Measurements from ENCODE around the gene ANTXR2.

ANTXR2 gene

DNA sequence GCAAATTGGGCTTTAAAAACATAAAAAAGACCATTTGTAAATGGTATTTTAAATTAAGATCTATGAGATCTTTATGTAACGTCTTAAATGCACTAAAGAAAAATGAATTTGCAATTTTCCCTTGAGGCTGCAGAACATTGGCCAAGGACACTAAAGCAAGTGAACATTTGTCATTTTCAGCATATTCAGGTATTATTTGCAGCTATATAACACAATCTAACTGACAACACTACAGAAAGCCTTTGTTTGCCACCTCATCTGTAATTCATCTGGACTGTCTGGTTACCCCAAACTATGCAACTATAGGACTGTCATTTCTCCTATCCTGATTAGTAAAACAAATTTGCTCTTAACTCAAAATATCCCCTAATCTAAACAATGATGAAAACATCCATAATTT, 74.8 kb downstream of the ANTXR2 start:
- Histone ChIP-seq H3K27me3 (ENCODE audit: insufficient read depth, low read length) (no peaks in the 10 kb centered on the region), H3K4me2 (ENCODE audit: low read length) (no peak overlapping the region), H3K4me1 (ENCODE audit: insufficient read depth, low read length, severe bottlenecking) (no peaks in the 10 kb centered on the region), H3K9me2 (ENCODE audit: low read depth, low read length) (no peaks in the 10 kb centered on the region), H3K79me2 (ENCODE audit: insufficient read depth, low read length) (no peaks in the 10 kb centered on the region), H3K9ac (ENCODE audit: low read length) (no peak overlapping the region), H4K20me1 (ENCODE audit: insufficient read depth, low read length) (no peaks in the 10 kb centered on the region), H3K36me3 (ENCODE audit: insufficient read depth, low read length) (no peaks in the 10 kb centered on the region), H3F3A (ENCODE audit: insufficient read depth, low read length) (no peaks in the 10 kb centered on the region), H3K9me3 (ENCODE audit: low read length) (no peaks in the 10 kb centered on the region), H2AFZ (ENCODE audit: low read length) (no peak overlapping the region), H3K4me3 (ENCODE audit: low read depth, low read length, poor library complexity, severe bottlenecking) (no peak overlapping the region), H3K27ac (ENCODE audit: low read depth, low read length, poor library complexity, severe bottlenecking) (no peak overlapping the region)
- TF ChIP-seq, protein P1, sequence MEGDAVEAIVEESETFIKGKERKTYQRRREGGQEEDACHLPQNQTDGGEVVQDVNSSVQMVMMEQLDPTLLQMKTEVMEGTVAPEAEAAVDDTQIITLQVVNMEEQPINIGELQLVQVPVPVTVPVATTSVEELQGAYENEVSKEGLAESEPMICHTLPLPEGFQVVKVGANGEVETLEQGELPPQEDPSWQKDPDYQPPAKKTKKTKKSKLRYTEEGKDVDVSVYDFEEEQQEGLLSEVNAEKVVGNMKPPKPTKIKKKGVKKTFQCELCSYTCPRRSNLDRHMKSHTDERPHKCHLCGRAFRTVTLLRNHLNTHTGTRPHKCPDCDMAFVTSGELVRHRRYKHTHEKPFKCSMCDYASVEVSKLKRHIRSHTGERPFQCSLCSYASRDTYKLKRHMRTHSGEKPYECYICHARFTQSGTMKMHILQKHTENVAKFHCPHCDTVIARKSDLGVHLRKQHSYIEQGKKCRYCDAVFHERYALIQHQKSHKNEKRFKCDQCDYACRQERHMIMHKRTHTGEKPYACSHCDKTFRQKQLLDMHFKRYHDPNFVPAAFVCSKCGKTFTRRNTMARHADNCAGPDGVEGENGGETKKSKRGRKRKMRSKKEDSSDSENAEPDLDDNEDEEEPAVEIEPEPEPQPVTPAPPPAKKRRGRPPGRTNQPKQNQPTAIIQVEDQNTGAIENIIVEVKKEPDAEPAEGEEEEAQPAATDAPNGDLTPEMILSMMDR (IDR thresholded peaks at IDR 0.05; ENCODE audit: low read length): no peak
- no peak for TF ChIP-seq EZH2 (IDR thresholded peaks at IDR 0.05; ENCODE audit: borderline replicate concordance, low read length)

DNA sequence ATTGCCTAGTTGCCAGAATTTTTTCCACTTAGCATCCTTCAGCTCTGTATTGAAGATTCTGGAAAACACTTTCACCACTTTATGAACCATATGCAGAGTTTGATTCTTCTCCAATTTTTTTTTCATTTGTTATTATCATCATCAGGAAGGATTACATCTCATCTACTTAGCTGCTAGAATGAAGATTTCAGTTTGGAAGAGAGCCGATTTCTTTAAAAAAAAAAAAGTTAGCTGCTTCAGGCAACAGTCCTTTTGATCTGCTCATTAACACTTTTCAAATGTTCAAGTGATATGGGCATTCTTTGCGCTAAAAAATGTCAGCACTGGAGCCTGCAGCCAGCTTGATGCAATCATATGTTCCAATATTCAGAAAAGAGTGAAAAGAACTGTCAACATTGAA, 76.2 kb downstream of the ANTXR2 start:
- no peak overlapping the region for H3K9ac ChIP-seq (ENCODE audit: low read length)

GRCh38 chr4:79993476-79993875, 79.6 kb downstream of the ANTXR2 start:
- Histone ChIP-seq H3K27me3 (ENCODE audit: insufficient read depth, low read length) (no peaks in the 10 kb centered on the region), H3K9me3 (ENCODE audit: low read length) (no peaks in the 10 kb centered on the region), H3K9ac (ENCODE audit: low read length) (no peak overlapping the region), H3K79me2 (ENCODE audit: insufficient read depth, low read length) (no peaks in the 10 kb centered on the region), H3K36me3 (ENCODE audit: insufficient read depth, low read length) (no peaks in the 10 kb centered on the region), H3K9me2 (ENCODE audit: low read depth, low read length) (no peaks in the 10 kb centered on the region), H3F3A (ENCODE audit: insufficient read depth, low read length) (no peaks in the 10 kb centered on the region), H3K4me2 (ENCODE audit: low read length) (no peak overlapping the region), H4K20me1 (ENCODE audit: insufficient read depth, low read length) (no peaks in the 10 kb centered on the region), H3K27ac (ENCODE audit: low read depth, low read length, poor library complexity, severe bottlenecking) (no peak overlapping the region), H3K4me3 (ENCODE audit: low read depth, low read length, poor library complexity, severe bottlenecking) (no peak overlapping the region), H3K4me1 (ENCODE audit: insufficient read depth, low read length, severe bottlenecking) (no peaks in the 10 kb centered on the region), H2AFZ (ENCODE audit: low read length) (no peak overlapping the region)
- TF ChIP-seq EZH2 (IDR thresholded peaks at IDR 0.05; ENCODE audit: borderline replicate concordance, low read length): no peak
- TF ChIP-seq, protein P1 (IDR thresholded peaks at IDR 0.05; ENCODE audit: low read length): no peak

More for the DNA sequence above, 76.2 kb downstream of the ANTXR2 start:
- Histone ChIP-seq H3K36me3 (ENCODE audit: insufficient read depth, low read length) (no peaks in the 10 kb centered on the region), H4K20me1 (ENCODE audit: insufficient read depth, low read length) (no peaks in the 10 kb centered on the region), H3K4me2 (ENCODE audit: low read length) (no peak overlapping the region), H3K79me2 (ENCODE audit: insufficient read depth, low read length) (no peaks in the 10 kb centered on the region), H3K27ac (ENCODE audit: low read depth, low read length, poor library complexity, severe bottlenecking) (no peak overlapping the region), H2AFZ (ENCODE audit: low read length) (no peak overlapping the region), H3K9me2 (ENCODE audit: low read depth, low read length) (no peaks in the 10 kb centered on the region), H3K9me3 (ENCODE audit: low read length) (no peaks in the 10 kb centered on the region), H3F3A (ENCODE audit: insufficient read depth, low read length) (no peaks in the 10 kb centered on the region), H3K27me3 (ENCODE audit: insufficient read depth, low read length) (no peaks in the 10 kb centered on the region), H3K4me1 (ENCODE audit: insufficient read depth, low read length, severe bottlenecking) (no peaks in the 10 kb centered on the region), H3K4me3 (ENCODE audit: low read depth, low read length, poor library complexity, severe bottlenecking) (no peak overlapping the region)
- TF ChIP-seq EZH2 (IDR thresholded peaks at IDR 0.05; ENCODE audit: borderline replicate concordance, low read length): no peak
- TF ChIP-seq, protein P1 (IDR thresholded peaks at IDR 0.05; ENCODE audit: low read length): no peak
